HEK293T (cell line): ENCODE data around the gene CAVIN3.

ENCODE experiments used
- CTCF ChIA-PET: fragments of 350-600 bp; formaldehyde crosslinking; extraction: SDS; loops from one replicate; lab custom pipeline; 2021; ENCODE audit warnings: antibody characterized with exemption, inconsistent platforms; lab: Yijun Ruan, JAX
- POLR2A ChIA-PET: fragments of 350-600 bp; formaldehyde crosslinking; extraction: SDS; loops from one replicate; lab custom pipeline; 2020; ENCODE audit warnings: antibody characterized with exemption, inconsistent platforms; lab: Yijun Ruan, JAX
- DNase-seq: peaks from one replicate; pipeline ENCODE4 v3.0.0; 2012; ENCODE audit warnings: mixed read lengths; ENCODE audit errors: extremely low spot score
- ARNT ChIP-seq: fragments of 450-650 bp; IDR thresholded peaks from 2 replicates; pipeline ENCODE4 v1.6.1; 2017; ENCODE audit warnings: mild to moderate bottlenecking
- BHLHE40 ChIP-seq: fragments of 450-650 bp; IDR thresholded peaks from 2 replicates; pipeline ENCODE4 v1.6.1; 2016; ENCODE audit warnings: mild to moderate bottlenecking, moderate library complexity, borderline replicate concordance
- CTBP1 ChIP-seq: fragments of 450-650 bp; IDR thresholded peaks from 2 replicates; pipeline ENCODE4 v1.6.1; 2016; ENCODE audit warnings: borderline replicate concordance
- ELF4 ChIP-seq: fragments of 450-650 bp; IDR thresholded peaks from 2 replicates; pipeline ENCODE4 v1.6.1; 2017; ENCODE audit warnings: antibody characterized with exemption
- FOXA1 ChIP-seq: fragments of 450-650 bp; IDR thresholded peaks from 2 replicates; pipeline ENCODE4 v1.6.1; 2016; ENCODE audit warnings: mild to moderate bottlenecking
- FOXK2 ChIP-seq: fragments of 450-650 bp; IDR thresholded peaks from 2 replicates; pipeline ENCODE4 v1.6.1; 2016; ENCODE audit warnings: mild to moderate bottlenecking
- FOXM1 ChIP-seq: fragments of 450-650 bp; IDR thresholded peaks from 2 replicates; pipeline ENCODE4 v1.6.1; 2017; ENCODE audit warnings: mild to moderate bottlenecking, borderline replicate concordance
- HDGF ChIP-seq: fragments of 450-650 bp; IDR thresholded peaks from 2 replicates; pipeline ENCODE4 v1.6.1; 2017; ENCODE audit warnings: antibody characterized with exemption, borderline replicate concordance
- L3MBTL2 ChIP-seq: fragments of 450-650 bp; conservative IDR thresholded peaks from 2 replicates; pipeline ENCODE4 v1.6.1; 2016; ENCODE audit warnings: mild to moderate bottlenecking
- LEF1 ChIP-seq: fragments of 450-650 bp; IDR thresholded peaks from 2 replicates; pipeline ENCODE4 v1.6.1; 2017; ENCODE audit warnings: mild to moderate bottlenecking, borderline replicate concordance
- NFRKB ChIP-seq: fragments of 450-650 bp; IDR thresholded peaks from 2 replicates; pipeline ENCODE4 v1.6.1; 2016; ENCODE audit warnings: mild to moderate bottlenecking, moderate library complexity
- PKNOX1 ChIP-seq: fragments of 450-650 bp; IDR thresholded peaks from 2 replicates; pipeline ENCODE4 v1.6.1; 2016
- SP1 ChIP-seq: fragments of 450-650 bp; IDR thresholded peaks from 2 replicates; pipeline ENCODE4 v1.6.1; 2017
- SUZ12 ChIP-seq: fragments of 450-650 bp; IDR thresholded peaks from 2 replicates; pipeline ENCODE4 v1.6.1; 2016; ENCODE audit warnings: mild to moderate bottlenecking
- TARDBP ChIP-seq: fragments of 450-650 bp; IDR thresholded peaks from 2 replicates; pipeline ENCODE4 v1.6.1; 2016
- ZNF384 ChIP-seq: fragments of 450-650 bp; IDR thresholded peaks from 2 replicates; pipeline ENCODE4 v1.6.1; 2016

Gene CAVIN3

GRCh38 chr11:6303661-6304060 lies 16.6 kb downstream of the CAVIN3 start:
- ChIA-PET CTCF (interaction anchor here (1.3 kb wide), 1 partner anchor 53 kb away, joined by 3 read pairs; no protein-coding TSS in a partner anchor), POLR2A (no interaction called here)
- TF ChIP-seq L3MBTL2, result no peak
- TF ChIP-seq FOXK2, result no peak
- TF ChIP-seq LEF1, result no peak
- TF ChIP-seq FOXA1, result no peak
- no peak for TF ChIP-seq PKNOX1
- TF ChIP-seq BHLHE40, result no peak
- no peak for TF ChIP-seq FOXM1
- TF ChIP-seq ARNT, result no peak
- no peak for TF ChIP-seq NFRKB
- TF ChIP-seq TARDBP, result no peak
- TF ChIP-seq SP1, result no peak
- no peak for TF ChIP-seq ELF4
- no peak for TF ChIP-seq CTBP1
- no peak for TF ChIP-seq HDGF
- DNase-seq, result no peak

GRCh38 chr11:6301096-6301495 lies 19.2 kb downstream of the CAVIN3 start:
- no peak for DNase-seq
- ChIA-PET CTCF (no interaction called here), POLR2A (no interaction called here)
- TF ChIP-seq CTBP1 (no peak), L3MBTL2 (no peak), FOXA1 (no peak), SUZ12 (no peak), PKNOX1 (no peak), ZNF384 (no peak), NFRKB (no peak), BHLHE40 (no peak), ELF4 (no peak), TARDBP (no peak), ARNT (no peak), FOXM1 (no peak)

DNA sequence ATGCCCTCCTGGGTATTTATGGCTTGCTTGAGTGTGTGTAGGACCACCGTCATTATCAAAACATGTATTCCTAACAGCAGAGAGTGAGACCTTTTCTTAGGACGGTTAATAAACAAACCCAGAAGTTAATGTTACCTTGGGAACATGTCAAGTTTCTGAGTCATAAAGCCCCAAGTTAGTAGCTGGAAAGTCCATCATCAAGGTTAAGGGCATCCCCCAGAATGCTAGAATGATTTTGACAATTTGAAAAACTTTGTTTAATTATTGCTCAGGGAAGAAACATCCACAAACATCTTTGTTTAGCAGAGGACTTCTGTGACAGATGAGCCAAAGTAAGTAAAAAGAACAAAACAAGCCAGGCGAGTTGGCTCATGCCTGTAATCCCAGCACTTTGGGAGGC lies 20.0 kb downstream of the CAVIN3 start:
- DNase-seq, result no peak
- POLR2A ChIA-PET, result no interaction called here
- no peak for TF ChIP-seq FOXA1
- TF ChIP-seq L3MBTL2, result no peak
- TF ChIP-seq PKNOX1, result no peak
- no peak for TF ChIP-seq HDGF
- no peak for TF ChIP-seq SUZ12
- no peak for TF ChIP-seq BHLHE40
- no peak for TF ChIP-seq CTBP1
- no peak for TF ChIP-seq LEF1
- TF ChIP-seq ELF4, result no peak
- no peak for TF ChIP-seq ARNT
- CTCF ChIA-PET, result no interaction called here

GRCh38 chr11:6298605-6299004 lies 21.7 kb downstream of the CAVIN3 start:
- CTCF ChIA-PET, result interaction anchor here (0.7 to 1.7 kb wide), 2 partner anchors 14 to 40 kb away, joined by 3 to 4 read pairs; no protein-coding TSS in a partner anchor
- POLR2A ChIA-PET, result no interaction called here
- DNase-seq, result peak; percentile 44
- no peak for TF ChIP-seq L3MBTL2
- TF ChIP-seq CTBP1, result no peak

DNA sequence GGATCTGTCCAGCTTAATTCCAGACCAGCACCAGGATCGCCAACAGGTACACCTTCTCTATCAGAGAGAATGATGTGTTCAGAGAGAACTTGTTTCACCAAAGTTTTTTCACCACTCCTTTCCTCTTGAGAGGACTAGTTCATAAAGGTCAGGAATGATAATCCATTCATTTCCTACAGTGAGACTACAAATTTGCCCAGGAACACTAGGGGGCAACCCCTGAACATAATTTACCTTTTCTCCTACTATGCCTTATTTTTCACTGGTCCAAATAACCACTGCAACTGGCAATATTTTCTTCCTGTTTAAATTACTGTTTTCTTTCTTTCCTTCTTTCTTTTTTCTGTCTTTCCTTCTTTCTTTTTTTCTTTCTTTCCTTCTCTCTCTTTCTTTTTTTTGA lies 22.5 kb downstream of the CAVIN3 start:
- TF ChIP-seq FOXK2, result no peak
- no peak for TF ChIP-seq ELF4
- TF ChIP-seq PKNOX1, result no peak
- TF ChIP-seq LEF1, result no peak
- no peak for DNase-seq
- POLR2A ChIA-PET, result no interaction called here
- CTCF ChIA-PET, result interaction anchor here (0.7 to 1.7 kb wide), 3 partner anchors 8 to 40 kb away, joined by 3 to 4 read pairs (median 3); no protein-coding TSS in a partner anchor

DNA sequence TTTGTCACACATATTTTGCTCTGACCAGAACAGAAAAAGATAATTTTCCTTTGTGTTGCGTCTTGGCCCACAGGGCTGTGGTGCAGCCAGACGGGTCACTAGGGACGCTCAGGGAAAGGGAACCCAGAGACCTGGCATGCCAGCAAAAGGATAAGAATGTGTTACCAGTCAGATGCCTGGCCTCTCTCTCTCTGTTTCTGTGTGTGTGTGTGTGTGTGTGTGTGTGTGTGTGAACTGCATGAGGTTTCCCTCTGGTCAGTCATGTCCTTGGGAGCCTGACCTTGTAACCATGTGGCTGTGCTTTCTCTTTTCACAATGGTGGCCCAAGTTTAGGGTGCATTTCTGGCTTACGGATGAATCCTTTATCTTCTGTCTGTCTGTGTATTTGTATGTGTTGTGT lies 35.3 kb downstream of the CAVIN3 start:
- no peak for DNase-seq
- CTCF ChIA-PET, result no interaction called here
- no peak for TF ChIP-seq SUZ12
- TF ChIP-seq SP1, result no peak
- TF ChIP-seq BHLHE40, result no peak
- TF ChIP-seq CTBP1, result no peak
- TF ChIP-seq FOXA1, result no peak
- no peak for TF ChIP-seq TARDBP
- TF ChIP-seq HDGF, result no peak
- no peak for TF ChIP-seq ZNF384
- no peak for TF ChIP-seq FOXK2
- no peak for TF ChIP-seq LEF1
- TF ChIP-seq ARNT, result no peak
- TF ChIP-seq PKNOX1, result no peak
- no peak for TF ChIP-seq L3MBTL2
- TF ChIP-seq NFRKB, result no peak
- no peak for TF ChIP-seq FOXM1
- no peak for TF ChIP-seq ELF4
- POLR2A ChIA-PET, result no interaction called here
